MCF 10A (cell line): ENCODE measurements around the gene PTGER4. TPM values are rescaled to one million over a fixed set of nuclear protein-coding genes. Genes with fewer than 3 reads are reported as not detected.

Source experiments
- BruUV-seq: library from RNA; stranded (reverse); fragments of 400-500 nt; replicated peaks from 2 replicates; lab custom pipeline; 2021; lab: Mats Ljungman, UMichigan
- CTCF ChIA-PET: fragments of 300-600 bp; sonication (Branson Sonifier 250); formaldehyde crosslinking; extraction: SDS; loops from one replicate; lab custom pipeline; 2021; ENCODE audit warnings: antibody characterized with exemption, inconsistent platforms; lab: Yijun Ruan, JAX
- POLR2A ChIA-PET: fragments of 300-600, 350-650 bp; sonication (Branson Sonifier 250); formaldehyde crosslinking; extraction: SDS; loops from one replicate; lab custom pipeline; 2020; ENCODE audit warnings: antibody characterized with exemption, inconsistent platforms; lab: Yijun Ruan, JAX
- DNase-seq: peaks from one replicate; pipeline ENCODE4 v3.0.0-alpha.2; 2018; ENCODE audit not compliant: unreplicated experiment
- H3K27ac Mint-ChIP-seq: one replicate; pipeline ENCODE4 v1.8.0; 2022; ENCODE audit warnings: mild to moderate bottlenecking, low read depth, mixed read lengths; ENCODE audit not compliant: unreplicated experiment
- H3K27me3 Mint-ChIP-seq: one replicate; pipeline ENCODE4 v1.8.0; 2022; ENCODE audit warnings: mixed read lengths; ENCODE audit not compliant: insufficient read depth, unreplicated experiment
- H3K36me3 Mint-ChIP-seq: one replicate; pipeline ENCODE4 v1.8.0; 2022; ENCODE audit warnings: mild to moderate bottlenecking, moderate library complexity, mixed read lengths; ENCODE audit not compliant: insufficient read depth, unreplicated experiment
- H3K4me1 Mint-ChIP-seq: one replicate; pipeline ENCODE4 v1.8.0; 2022; ENCODE audit warnings: mixed read lengths; ENCODE audit not compliant: insufficient read depth, unreplicated experiment
- H3K4me3 Mint-ChIP-seq: one replicate; pipeline ENCODE4 v1.8.0; 2022; ENCODE audit warnings: mild to moderate bottlenecking, moderate library complexity, mixed read lengths; ENCODE audit not compliant: unreplicated experiment
- H3K9me3 Mint-ChIP-seq: one replicate; pipeline ENCODE4 v1.8.0; 2022; ENCODE audit warnings: mixed read lengths; ENCODE audit not compliant: unreplicated experiment
- intact Hi-C: fragments of 100-400 bp; cut with micrococcal nuclease; formaldehyde crosslinking; loops from 2 replicates; pipeline ENCODE4 v1.14.1; 2022
- total RNA-seq: library from RNA; stranded (reverse); gene quantifications from 2 replicates; pipeline ENCODE4 v1.2.3, GENCODE V29; 2022
- TF ChIP-seq, protein P1 (sequence below): fragments of 200-600 bp; IDR thresholded peaks from one replicate; pipeline ENCODE4 v1.8.0; 2022; ENCODE audit warnings: antibody characterized with exemption, mild to moderate bottlenecking; ENCODE audit not compliant: unreplicated experiment

PTGER4 gene
- total RNA-seq, 1 experiment from 2014 or later = 2.5 TPM

DNA sequence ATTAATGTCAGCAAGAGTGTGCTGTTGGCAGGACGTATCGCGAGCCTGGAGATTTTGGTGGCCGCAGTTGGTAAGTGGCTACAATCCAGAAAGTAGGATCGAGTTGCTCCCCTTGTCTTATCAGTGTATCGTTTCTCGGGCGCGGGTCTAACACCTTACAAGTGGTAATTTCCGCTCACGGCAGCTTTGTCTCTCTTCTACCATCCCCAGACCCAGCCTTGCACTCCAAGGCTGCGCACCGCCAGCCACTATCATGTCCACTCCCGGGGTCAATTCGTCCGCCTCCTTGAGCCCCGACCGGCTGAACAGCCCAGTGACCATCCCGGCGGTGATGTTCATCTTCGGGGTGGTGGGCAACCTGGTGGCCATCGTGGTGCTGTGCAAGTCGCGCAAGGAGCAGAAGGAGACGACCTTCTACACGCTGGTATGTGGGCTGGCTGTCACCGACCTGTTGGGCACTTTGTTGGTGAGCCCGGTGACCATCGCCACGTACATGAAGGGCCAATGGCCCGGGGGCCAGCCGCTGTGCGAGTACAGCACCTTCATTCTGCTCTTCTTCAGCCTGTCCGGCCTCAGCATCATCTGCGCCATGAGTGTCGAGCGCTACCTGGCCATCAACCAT lies 1.1 kb downstream of the PTGER4 start:
- H3K36me3 Mint-ChIP-seq = peaks cover 10% of the 10 kb centered on the region
- H3K9me3 Mint-ChIP-seq = no peaks in the 10 kb centered on the region
- intact Hi-C loops = loop anchor here (10.0 kb wide), 1 partner anchor 456 kb away; no protein-coding TSS in a partner anchor
- H3K4me1 Mint-ChIP-seq = peaks cover 65% of the 10 kb centered on the region
- POLR2A ChIA-PET = interaction anchor here (0.6 to 1.7 kb wide), 10 partner anchors 58 to 966 kb away, joined by 3 to 6 read pairs (median 3); partner anchors contain the start of gene RPL37
- H3K27me3 Mint-ChIP-seq = no peaks in the 10 kb centered on the region
- no peak for DNase-seq
- TF ChIP-seq, protein P1, sequence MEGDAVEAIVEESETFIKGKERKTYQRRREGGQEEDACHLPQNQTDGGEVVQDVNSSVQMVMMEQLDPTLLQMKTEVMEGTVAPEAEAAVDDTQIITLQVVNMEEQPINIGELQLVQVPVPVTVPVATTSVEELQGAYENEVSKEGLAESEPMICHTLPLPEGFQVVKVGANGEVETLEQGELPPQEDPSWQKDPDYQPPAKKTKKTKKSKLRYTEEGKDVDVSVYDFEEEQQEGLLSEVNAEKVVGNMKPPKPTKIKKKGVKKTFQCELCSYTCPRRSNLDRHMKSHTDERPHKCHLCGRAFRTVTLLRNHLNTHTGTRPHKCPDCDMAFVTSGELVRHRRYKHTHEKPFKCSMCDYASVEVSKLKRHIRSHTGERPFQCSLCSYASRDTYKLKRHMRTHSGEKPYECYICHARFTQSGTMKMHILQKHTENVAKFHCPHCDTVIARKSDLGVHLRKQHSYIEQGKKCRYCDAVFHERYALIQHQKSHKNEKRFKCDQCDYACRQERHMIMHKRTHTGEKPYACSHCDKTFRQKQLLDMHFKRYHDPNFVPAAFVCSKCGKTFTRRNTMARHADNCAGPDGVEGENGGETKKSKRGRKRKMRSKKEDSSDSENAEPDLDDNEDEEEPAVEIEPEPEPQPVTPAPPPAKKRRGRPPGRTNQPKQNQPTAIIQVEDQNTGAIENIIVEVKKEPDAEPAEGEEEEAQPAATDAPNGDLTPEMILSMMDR = no peak
- H3K4me3 Mint-ChIP-seq = peak overlapping the region; percentile 91
- CTCF ChIA-PET = interaction anchor here (0.7 to 6.4 kb wide), 5 partner anchors 8 to 966 kb away, joined by 3 to 63 read pairs (median 9); no protein-coding TSS in a partner anchor
- no TSS peak for BruUV-seq
- H3K27ac Mint-ChIP-seq = peak overlapping the region; percentile 97

DNA sequence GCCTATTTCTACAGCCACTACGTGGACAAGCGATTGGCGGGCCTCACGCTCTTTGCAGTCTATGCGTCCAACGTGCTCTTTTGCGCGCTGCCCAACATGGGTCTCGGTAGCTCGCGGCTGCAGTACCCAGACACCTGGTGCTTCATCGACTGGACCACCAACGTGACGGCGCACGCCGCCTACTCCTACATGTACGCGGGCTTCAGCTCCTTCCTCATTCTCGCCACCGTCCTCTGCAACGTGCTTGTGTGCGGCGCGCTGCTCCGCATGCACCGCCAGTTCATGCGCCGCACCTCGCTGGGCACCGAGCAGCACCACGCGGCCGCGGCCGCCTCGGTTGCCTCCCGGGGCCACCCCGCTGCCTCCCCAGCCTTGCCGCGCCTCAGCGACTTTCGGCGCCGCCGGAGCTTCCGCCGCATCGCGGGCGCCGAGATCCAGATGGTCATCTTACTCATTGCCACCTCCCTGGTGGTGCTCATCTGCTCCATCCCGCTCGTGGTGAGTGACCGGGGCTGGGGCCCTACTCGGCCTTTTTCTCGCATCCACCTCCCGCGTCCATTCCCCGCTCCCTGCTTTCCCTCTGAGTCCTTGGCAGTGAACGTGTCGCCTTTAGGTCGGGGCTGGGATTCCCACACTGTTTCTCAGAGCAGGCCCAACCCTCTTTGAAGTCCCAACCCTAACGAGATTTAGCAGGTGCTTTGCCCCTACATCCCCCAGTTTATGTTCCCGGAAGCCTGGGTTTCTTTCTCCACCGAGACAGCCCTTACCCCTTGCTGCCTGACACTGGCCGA lies 1.8 kb downstream of the PTGER4 start:
- BruUV-seq = no TSS peak
- Mint-ChIP-seq H3K4me1 (peaks cover 68% of the 10 kb centered on the region), H3K4me3 (peak overlapping the region; percentile 91), H3K36me3 (peaks cover 15% of the 10 kb centered on the region), H3K9me3 (no peaks in the 10 kb centered on the region), H3K27me3 (no peaks in the 10 kb centered on the region), H3K27ac (no peak overlapping the region)
- ChIA-PET POLR2A (interaction anchor here (0.6 to 1.7 kb wide), 2 partner anchors 67 to 271 kb away, joined by 3 to 6 read pairs; no protein-coding TSS in a partner anchor), CTCF (interaction anchor here (0.7 to 6.4 kb wide), 4 partner anchors 54 to 967 kb away, joined by 3 to 63 read pairs (median 14); no protein-coding TSS in a partner anchor)
- intact Hi-C loops = loop anchor here (10.0 kb wide), 1 partner anchor 457 kb away; no protein-coding TSS in a partner anchor
- TF ChIP-seq, protein P1 = no peak
- no peak for DNase-seq

DNA sequence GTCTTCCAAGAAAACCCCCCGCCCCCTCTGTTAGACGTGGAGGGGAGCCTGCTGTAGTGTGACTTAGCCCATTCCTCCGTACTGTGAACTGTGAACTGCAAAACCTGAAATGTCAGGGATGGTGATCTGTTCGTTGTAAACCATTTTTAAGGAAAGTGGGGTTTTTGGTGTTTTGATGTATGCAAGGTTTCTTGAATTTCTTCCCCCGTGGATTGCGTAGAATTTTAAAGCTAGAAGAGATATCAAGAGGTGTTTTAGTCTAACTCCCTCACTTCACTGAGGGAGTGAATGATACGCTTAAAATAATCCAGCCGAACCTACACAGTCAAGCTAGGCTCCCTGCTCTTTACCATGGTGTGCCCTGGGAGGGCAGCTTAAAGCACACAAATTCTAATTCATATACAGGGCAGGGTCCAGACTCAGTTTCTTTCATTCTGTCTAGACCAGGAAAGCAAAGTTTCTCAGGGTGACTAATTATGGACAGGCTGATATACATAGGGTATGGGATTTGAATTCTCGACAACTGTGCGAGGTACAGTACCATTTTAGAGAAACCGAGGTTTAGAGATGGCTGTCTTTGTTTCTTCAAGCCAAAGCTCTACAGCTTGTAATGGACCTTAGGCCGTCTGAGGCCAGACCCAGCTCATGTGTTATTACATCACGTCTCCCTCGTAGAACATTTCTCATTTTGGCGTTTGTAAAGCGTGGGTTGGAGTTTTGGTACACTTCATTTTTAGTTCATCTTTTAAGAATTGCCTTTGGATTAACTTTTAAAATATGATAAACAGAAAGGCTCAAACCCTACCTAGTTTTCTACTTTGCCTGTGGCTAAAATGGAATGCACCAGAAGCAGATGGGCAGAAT lies 2.7 kb downstream of the PTGER4 start:
- Mint-ChIP-seq H3K4me3 (peak overlapping the region; percentile 91), H3K27ac (peak overlapping the region; percentile 42), H3K27me3 (no peaks in the 10 kb centered on the region), H3K4me1 (peaks cover 59% of the 10 kb centered on the region), H3K36me3 (peaks cover 15% of the 10 kb centered on the region), H3K9me3 (no peaks in the 10 kb centered on the region)
- POLR2A ChIA-PET = no interaction called here
- intact Hi-C loops = loop anchor here (10.0 kb wide), 1 partner anchor 458 kb away; no protein-coding TSS in a partner anchor
- CTCF ChIA-PET = interaction anchor here (0.7 to 6.4 kb wide), 4 partner anchors 53 to 967 kb away, joined by 3 to 63 read pairs (median 14); no protein-coding TSS in a partner anchor
- TF ChIP-seq, protein P1 = no peak
- no peak for DNase-seq
- no TSS peak for BruUV-seq
